ENCODE results near the gene PTPRE.

PTPRE gene

GRCh38 chr10:128113026-128113425 is 206.1 kb downstream of the PTPRE start:
- H3K4me2 ChIP-seq (ENCODE audit: low read depth, low read length, poor library complexity, severe bottlenecking) = no peak overlapping the region
- no peaks in the 10 kb centered on the region for H3K9me3 ChIP-seq (ENCODE audit: insufficient read depth, low read depth, low read length)
- no peak for TF ChIP-seq CTCF (conservative IDR thresholded peaks at IDR 0.05; ENCODE audit: low read length)
- no peak for TF ChIP-seq EZH2phosphoT487 (IDR thresholded peaks at IDR 0.05; ENCODE audit: borderline replicate concordance)
- peaks cover 90% of the 10 kb centered on the region for H3K79me2 ChIP-seq (ENCODE audit: insufficient read depth, low read length)
- peaks cover 9% of the 10 kb centered on the region for H3K4me1 ChIP-seq (ENCODE audit: insufficient read depth, low read length, poor library complexity, severe bottlenecking)
- no peaks in the 10 kb centered on the region for H3K9me2 ChIP-seq (replicated peaks; ENCODE audit: low read depth, low read length)
- H3K36me3 ChIP-seq (ENCODE audit: insufficient read depth, low read length) = peaks cover 100% of the 10 kb centered on the region
- H2AFZ ChIP-seq (ENCODE audit: low read length) = no peak overlapping the region
- H3K9ac ChIP-seq (ENCODE audit: low read depth, low read length, poor library complexity, severe bottlenecking) = no peak overlapping the region
- no peak overlapping the region for H3K4me3 ChIP-seq (ENCODE audit: low read length, poor library complexity, severe bottlenecking)
- H3F3A ChIP-seq (ENCODE audit: low read depth) = no peaks in the 10 kb centered on the region
- H3K27me3 ChIP-seq (ENCODE audit: insufficient read depth, low read length, poor library complexity, severe bottlenecking) = no peaks in the 10 kb centered on the region
- peaks cover 67% of the 10 kb centered on the region for H4K20me1 ChIP-seq (ENCODE audit: insufficient read depth, low read length, poor library complexity, severe bottlenecking)

- Histone ChIP-seq H3K9me3 (ENCODE audit: insufficient read depth, low read depth, low read length) (no peaks in the 10 kb centered on the region), H3K36me3 (ENCODE audit: insufficient read depth, low read length) (peaks cover 98% of the 10 kb centered on the region), H2AFZ (ENCODE audit: low read length) (no peak overlapping the region), H3K4me3 (ENCODE audit: low read length, poor library complexity, severe bottlenecking) (no peak overlapping the region), H3K9ac (ENCODE audit: low read depth, low read length, poor library complexity, severe bottlenecking) (no peak overlapping the region), H4K20me1 (ENCODE audit: insufficient read depth, low read length, poor library complexity, severe bottlenecking) (peaks cover 79% of the 10 kb centered on the region), H3K9me2 (replicated peaks; ENCODE audit: low read depth, low read length) (no peaks in the 10 kb centered on the region), H3K79me2 (ENCODE audit: insufficient read depth, low read length) (peaks cover 96% of the 10 kb centered on the region), H3K4me2 (ENCODE audit: low read depth, low read length, poor library complexity, severe bottlenecking) (no peak overlapping the region), H3F3A (ENCODE audit: low read depth) (no peaks in the 10 kb centered on the region), H3K27me3 (ENCODE audit: insufficient read depth, low read length, poor library complexity, severe bottlenecking) (no peaks in the 10 kb centered on the region), H3K4me1 (ENCODE audit: insufficient read depth, low read length, poor library complexity, severe bottlenecking) (peaks cover 17% of the 10 kb centered on the region)
- TF ChIP-seq EZH2phosphoT487 (IDR thresholded peaks at IDR 0.05; ENCODE audit: borderline replicate concordance) (no peak), CTCF (conservative IDR thresholded peaks at IDR 0.05; ENCODE audit: low read length) (no peak)
Measured at GRCh38 chr10:128114901-128115300, 208.0 kb downstream of the PTPRE start.

- Histone ChIP-seq H3K27me3 (ENCODE audit: insufficient read depth, low read length, poor library complexity, severe bottlenecking) (no peaks in the 10 kb centered on the region), H3K79me2 (ENCODE audit: insufficient read depth, low read length) (peaks cover 96% of the 10 kb centered on the region), H3K9me3 (ENCODE audit: insufficient read depth, low read depth, low read length) (no peaks in the 10 kb centered on the region), H2AFZ (ENCODE audit: low read length) (no peak overlapping the region), H3K9me2 (replicated peaks; ENCODE audit: low read depth, low read length) (no peaks in the 10 kb centered on the region), H3K36me3 (ENCODE audit: insufficient read depth, low read length) (peaks cover 94% of the 10 kb centered on the region), H3K4me2 (ENCODE audit: low read depth, low read length, poor library complexity, severe bottlenecking) (no peak overlapping the region), H3K9ac (ENCODE audit: low read depth, low read length, poor library complexity, severe bottlenecking) (no peak overlapping the region), H3K4me1 (ENCODE audit: insufficient read depth, low read length, poor library complexity, severe bottlenecking) (peaks cover 20% of the 10 kb centered on the region), H4K20me1 (ENCODE audit: insufficient read depth, low read length, poor library complexity, severe bottlenecking) (peaks cover 78% of the 10 kb centered on the region), H3K4me3 (ENCODE audit: low read length, poor library complexity, severe bottlenecking) (no peak overlapping the region), H3F3A (ENCODE audit: low read depth) (no peaks in the 10 kb centered on the region)
- TF ChIP-seq CTCF (conservative IDR thresholded peaks at IDR 0.05; ENCODE audit: low read length) (no peak), EZH2phosphoT487 (IDR thresholded peaks at IDR 0.05; ENCODE audit: borderline replicate concordance) (no peak)
Measured at GRCh38 chr10:128115356-128115755, 208.5 kb downstream of the PTPRE start.

All from Loucy (cell line).